ENCODE measurements around the gene IL1RAPL1. TPM values are rescaled to one million over a fixed set of nuclear protein-coding genes. Genes with fewer than 3 reads are reported as not detected.
A peak's percentile ranks its signal among the peaks of the same experiment; 100 is the strongest.

Gene IL1RAPL1
- total RNA-seq, 1 experiment from 2014 or later = 3.2 TPM

DNA sequence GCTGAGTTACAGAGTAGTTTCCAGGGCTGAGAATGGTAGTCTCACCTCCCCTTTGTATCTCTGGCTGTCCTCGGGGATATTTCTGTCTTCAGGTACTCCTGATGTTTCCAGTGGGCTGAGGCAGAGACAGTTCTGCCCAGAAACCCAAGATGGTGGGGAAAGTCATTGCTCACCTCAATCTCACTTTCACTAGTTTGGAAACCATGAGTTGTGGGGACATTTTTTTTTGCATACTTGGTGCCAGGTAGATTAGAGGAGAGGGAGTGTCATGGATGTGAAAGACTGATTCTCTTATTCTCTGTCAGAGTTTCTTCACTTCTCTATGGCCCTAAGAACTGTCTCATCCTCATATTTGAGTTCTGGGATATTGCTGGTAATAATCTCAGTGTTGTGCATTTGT lies 919.5 kb downstream of the IL1RAPL1 start:
- DNase-seq (ENCODE audit: low read depth) = no peak

DNA sequence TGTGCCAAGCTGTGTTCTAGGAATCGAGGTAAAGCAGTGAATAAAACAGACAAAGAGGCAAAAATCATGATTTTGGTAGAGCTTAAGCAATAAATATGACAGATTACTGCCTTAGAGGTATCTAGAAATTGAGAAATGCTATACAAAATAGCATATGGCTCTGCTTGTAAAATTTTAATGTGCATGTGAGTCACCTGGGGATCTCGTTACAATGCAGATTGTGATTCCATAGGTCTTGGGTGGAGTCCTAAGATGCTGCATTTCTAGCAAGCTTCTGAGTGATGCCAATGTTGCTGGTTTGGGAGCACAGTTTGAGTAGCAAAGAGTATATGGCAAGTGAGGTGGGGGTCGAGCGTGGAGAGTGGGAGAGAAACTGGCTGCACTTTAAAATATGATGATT lies 930.9 kb downstream of the IL1RAPL1 start:
- DNase-seq (ENCODE audit: low read depth) = no peak

DNA sequence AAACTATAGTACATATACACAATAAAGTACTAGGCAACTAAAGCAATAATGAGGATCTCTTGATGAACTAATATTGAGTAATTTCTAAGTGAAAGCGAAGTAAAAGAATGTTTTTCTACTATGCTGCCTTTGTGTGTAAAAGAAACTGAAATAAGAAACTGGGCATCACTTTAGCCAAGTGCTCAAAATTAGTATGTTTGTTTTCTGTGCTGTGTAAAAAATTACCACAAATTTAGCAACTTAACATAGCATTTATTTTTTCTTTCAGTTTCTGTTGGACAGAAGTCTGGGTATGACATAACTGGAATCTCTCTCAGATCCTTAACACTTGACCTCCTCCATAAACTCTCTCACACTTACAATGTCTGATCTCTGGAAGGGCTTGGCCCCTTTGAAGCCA lies 941.0 kb downstream of the IL1RAPL1 start:
- DNase-seq (ENCODE audit: low read depth) = no peak

DNA sequence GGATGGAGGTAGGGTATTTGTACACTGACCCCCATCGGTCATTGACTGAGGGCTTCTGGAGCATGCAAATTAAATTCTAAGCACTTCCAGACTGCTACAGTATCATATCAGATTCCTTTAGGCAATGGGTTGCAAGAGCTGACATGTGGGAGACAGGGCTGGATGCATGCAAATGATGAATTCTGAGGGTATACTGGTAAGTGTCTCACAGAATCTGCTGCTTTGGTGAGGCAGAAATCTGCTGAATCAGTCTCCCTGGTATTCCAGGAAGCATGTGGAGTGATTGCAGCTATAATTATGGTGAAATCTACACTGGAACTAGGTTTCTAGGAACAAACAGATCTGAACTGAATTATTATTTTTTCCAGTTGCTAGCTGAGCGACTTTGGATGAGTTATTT lies 943.3 kb downstream of the IL1RAPL1 start:
- peak; percentile 7 for DNase-seq (ENCODE audit: low read depth)

DNA sequence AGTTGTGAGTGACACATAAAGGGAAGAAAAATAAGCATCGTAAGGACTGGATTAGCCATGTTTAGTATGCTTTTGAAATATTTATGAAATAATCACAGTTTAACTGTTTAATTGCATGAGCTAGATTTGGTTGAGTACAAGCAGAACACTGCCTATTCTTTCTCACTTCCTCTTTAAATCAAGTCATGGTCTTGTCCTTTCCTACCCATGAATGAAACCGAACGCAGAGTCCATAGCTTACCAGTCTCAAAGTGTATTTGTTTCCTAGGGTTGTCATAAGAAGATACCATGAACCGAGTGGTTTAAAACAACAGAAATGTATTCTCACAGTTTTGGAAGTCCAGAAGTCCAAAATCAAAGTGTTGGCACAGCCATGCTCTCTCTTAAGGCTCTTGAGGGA lies 944.1 kb downstream of the IL1RAPL1 start:
- DNase-seq (ENCODE audit: low read depth) = no peak

DNA sequence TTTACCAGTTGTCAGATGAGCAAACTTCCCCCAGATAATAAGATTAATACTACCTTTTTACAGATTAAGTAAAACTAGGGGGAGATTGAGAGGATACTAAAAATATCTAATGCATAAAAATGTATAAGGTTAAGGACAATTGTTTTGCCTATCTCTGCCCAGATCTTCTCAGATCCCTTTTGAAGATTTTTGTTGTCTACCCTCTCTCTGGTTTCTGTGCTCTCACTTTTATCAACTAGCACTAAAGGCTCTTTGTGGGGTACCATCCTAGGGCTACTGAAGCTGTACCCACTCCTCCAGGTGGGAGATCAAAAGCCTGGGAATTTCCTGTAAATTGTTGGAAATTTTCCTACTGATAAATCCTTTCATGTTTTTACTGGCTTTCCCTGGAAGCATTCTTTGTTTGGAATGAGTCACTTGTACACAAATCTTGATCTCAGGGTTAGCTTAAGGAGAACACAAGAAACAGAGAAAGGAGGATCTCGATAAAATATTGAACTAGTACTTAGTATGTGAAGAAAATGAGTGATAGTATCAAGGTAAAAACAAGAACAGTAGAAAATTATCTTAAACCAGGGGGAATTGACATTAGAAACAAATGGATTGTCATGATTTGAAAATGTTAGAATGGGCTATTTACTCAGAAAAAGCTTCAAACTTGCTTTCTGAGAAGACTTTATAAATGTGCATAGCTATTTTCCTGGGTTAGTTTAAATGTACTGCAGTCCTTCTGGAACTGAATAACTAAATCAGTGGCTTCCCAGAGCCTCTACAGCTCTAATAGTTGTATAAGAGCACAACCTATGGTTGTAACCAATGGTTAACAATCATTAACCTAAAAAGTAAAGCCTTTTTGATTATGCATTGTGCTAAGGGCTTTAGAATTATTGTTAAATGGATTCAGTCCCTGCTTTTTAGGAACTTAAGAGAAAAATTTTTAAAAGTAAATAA lies 948.2 kb downstream of the IL1RAPL1 start:
- peak; percentile 71 for DNase-seq (ENCODE audit: low read depth)

DNA sequence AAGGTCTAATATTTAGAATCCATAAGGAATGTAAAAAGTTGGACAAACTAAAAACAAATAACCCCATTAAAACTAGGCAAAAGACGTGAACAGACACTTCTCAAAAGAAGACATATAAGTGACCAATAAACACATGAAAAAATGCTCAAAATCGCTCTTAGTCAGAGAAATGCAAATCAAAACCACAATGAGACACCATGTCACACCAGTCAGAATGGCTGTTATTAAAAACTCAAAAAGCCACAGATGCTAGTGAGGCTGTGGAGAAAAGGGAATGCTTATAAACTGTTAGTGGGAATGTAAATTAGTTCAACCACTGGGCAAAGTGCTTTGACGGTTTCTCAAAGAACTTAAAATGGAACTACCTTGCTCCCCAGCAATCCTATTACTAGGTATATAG lies 953.8 kb downstream of the IL1RAPL1 start:
- peak; percentile 82 for DNase-seq (ENCODE audit: low read depth)

DNA sequence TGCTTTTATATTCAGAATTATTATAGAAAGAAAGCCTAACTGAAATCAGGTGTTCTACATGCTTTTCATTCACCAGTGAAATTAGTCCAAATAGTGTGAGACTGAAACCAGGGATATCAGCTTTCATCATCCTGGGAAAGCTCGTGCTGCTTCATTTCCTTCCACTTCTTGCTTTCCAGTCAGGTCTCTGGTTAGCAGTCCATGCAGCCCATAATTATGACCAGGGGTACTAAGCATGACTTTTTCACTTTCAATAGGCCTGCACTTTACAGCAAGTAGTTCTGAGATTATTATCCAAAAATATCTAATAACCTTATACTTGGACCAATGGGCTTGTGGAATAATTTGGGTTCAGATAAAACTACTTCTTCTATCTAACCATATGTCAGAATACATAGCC lies 954.9 kb downstream of the IL1RAPL1 start:
- DNase-seq (ENCODE audit: low read depth) = peak; percentile 22

DNA sequence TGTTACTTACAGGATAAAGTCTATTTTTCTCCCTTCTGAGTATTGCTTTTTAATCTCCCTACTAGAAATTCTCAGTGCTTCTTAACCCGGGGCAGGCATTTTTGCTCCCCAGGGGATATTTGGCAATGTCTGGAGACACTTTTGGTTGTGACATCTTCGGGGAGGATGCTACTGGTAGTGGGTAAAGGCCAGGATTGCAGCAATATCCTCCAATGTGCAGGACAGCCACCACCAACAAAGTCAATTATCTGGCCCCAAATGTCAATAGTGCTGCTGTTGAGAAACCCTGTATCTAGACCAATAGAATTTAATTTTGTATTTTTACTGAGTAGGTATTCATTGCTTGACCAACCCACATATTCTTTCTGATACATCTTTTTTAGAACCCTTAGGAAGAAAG lies 958.6 kb downstream of the IL1RAPL1 start:
- no peak for DNase-seq (ENCODE audit: low read depth)

DNA sequence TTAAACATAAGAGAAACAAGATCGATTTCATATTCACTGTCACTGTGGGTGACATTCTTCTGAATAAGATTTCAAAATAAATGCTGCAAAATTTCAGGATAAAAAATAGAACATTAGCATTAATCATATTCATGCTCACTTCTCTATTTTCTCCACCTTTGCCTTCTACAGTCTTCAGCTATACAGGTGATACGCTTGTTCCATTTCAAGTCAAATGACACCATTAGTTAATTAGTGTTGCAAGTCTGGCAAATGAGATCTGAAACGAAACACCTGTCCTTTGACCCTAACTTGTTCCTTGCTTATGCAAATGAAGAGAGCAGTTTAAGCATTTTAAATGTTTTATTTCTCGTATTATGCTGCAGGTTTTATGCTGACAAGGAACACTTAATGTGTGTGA lies 960.6 kb downstream of the IL1RAPL1 start:
- DNase-seq (ENCODE audit: low read depth) = no peak

DNA sequence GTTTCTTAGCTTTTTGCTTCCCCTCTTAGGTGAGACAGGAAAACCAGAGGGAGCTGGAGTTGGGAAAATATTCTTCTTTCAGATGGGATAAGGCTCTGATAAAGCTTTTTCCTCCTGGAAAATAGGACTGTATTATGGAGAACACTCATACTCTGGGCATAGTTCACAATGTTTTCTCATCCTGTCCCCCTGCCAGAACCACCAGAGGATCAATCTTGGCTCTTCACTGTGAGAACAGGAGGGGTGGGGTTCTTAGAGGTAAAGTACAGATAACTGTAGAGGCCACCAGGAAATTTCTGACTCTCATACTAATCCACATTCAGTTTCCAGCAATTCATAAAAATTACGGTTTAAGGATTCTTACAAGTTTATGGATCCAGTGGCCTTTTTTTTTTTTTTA lies 966.3 kb downstream of the IL1RAPL1 start:
- DNase-seq (ENCODE audit: low read depth) = no peak

DNA sequence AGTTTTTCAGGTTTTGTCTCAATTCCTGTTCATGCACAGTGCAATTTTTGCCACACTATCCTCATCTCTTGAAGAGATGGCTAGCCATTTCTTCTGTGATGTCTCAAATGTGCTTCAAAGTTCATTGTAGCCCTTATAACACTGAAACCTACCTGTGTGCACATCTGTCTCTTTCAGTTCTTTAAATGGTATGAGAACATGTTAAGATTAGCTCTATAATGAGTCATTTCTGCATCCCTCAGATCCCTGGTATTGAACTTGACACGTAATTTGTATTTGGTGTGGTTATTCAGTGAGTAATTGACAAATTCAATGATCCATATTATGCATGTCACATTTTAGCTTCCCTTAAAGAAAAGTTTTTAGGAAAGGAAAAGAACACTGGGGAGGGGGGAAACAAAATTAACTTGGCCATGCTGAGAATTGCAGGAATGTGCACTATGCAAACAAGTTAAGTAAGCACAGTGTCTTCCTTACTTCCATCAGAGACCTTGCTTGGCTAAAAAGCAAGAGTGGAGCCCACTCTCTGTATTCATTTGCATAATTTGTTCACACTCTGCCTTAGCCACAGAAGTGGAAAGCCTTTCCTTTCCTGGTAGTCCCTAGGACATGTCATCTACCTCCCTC lies 968.3 kb downstream of the IL1RAPL1 start:
- no peak for DNase-seq (ENCODE audit: low read depth)

DNA sequence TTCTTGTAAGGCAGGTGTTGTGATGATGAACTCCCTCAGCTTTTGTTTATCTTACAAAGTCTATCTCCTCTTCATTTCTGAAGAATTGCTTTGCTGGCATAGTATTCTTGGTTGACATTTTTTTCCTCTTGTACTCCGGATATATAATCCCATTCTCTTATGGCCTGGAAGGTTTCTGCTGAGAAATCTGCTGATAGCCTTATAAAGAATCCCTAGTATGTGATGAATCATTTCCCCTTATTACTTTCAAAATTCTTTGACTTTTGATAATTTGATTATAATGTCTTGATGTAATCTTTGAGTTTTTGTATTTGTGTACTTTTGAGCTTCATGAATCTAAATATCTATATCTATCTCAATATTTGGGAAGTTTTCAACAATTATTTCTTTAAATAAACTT lies 972.8 kb downstream of the IL1RAPL1 start:
- no peak for DNase-seq (ENCODE audit: low read depth)

DNA sequence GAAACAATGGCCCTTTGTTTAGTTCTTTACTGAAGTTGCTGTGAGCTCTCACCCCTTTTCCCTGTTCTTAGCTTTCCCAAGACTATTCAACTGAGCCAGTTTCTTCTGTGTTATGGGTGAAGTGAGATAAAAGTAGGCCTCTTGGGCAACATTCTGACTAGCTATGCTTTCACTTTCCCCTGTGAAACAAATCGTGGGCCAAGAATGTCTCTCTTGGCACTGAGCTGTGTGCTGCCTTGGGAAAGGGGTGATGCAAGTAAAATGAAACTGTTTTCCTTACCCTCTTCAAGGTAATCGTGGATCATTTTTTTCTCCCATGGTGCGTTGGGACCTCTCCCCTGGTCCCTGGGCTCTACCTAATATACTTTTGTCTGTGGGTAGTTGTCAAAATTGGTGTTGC lies 974.2 kb downstream of the IL1RAPL1 start:
- peak; percentile 4 for DNase-seq (ENCODE audit: low read depth)

DNA sequence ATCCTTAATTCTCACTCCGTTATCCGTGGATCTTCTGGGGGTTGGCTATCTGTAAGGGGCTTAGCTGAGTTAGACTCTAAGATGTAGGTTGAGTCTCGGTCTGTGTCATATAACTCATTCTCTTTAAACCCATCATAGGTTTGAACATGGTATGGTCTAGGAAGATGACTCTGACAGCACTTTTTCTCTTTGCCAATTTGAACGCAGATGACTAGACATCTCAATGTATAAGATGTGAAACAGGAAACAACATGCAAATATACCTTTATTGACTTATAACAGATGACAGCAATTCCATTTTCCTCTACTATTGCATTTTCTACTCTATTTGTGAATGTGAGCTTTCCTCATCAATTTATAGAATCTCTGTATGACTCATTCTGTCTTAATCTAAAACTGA lies 993.3 kb downstream of the IL1RAPL1 start:
- no peak for DNase-seq (ENCODE audit: low read depth)

DNA sequence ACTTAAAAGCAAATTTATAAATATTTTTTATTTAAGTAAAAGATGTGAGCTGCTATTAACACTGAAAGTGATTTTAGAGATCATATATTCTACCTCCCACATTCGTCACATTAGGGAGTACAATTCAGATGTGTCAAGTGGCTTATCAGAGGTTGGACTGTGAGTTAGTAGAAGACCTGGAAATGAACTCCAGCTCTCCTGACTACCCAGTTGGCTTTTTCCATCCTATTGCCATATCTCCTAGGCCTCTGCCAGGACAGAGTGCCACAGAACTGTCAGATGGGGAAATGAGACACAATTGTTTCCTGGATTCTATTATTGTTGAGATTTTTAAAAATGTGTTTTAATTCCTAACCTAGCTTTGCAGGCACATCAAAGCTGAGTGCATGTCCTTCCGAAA lies 994.0 kb downstream of the IL1RAPL1 start:
- DNase-seq (ENCODE audit: low read depth) = no peak

DNA sequence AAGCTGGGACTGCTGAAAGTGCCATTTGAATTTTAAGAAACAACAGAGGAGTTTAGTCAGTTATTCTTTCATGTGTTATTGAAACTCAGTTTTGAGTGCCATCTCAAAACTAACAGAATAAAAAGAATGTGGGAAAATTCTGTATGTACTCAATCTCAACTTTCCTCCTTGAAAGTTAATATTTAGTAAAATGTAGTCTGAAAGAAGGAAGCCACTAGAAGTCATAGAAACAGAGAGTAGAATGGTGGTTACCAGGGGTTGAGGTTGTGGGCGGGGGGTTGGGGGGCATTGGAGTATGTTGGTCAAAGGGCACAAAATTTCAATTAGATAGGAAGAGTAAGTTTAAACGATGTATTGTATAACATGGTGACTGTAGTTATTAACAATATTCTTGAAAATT lies 999.9 kb downstream of the IL1RAPL1 start:
- DNase-seq (ENCODE audit: low read depth) = no peak

DNA sequence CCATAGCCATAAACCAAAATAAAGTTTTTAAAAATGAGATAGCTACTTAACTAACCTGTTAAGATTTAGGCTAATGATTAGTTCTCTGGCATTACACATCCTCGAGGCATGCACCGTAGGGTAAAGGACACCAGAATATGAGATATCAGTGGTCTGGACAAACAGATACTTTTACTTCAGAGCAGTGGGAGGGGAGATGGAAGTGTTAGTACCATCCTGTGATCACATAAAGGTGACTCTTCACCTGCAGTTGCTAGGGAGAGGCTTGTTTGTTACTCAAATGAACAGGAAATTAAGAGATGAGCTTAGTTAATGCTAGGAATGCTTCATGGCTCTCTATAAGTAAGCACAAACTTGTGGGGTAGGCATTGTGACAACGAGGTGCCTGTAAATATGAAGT lies 1003.7 kb downstream of the IL1RAPL1 start:
- DNase-seq (ENCODE audit: low read depth) = no peak

DNA sequence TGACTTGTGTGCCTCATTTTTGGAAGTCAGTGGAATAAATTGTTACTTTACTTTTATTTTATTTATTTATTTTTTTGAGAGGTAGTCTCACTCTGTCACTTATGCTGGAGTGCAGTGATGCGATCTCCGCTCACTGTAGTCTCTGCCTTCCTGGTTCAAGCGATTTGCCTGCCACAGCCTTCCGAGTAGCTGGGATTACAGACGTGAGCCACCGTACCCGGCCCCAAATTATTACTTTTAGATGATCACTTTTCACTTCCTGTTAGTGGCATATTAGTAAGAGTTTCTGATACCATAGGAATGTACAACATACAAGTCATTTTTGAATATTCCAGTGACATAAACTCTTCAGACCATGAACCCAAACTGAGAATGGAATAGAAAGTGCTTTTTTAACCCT lies 1017.1 kb downstream of the IL1RAPL1 start:
- no peak for DNase-seq (ENCODE audit: low read depth)

DNA sequence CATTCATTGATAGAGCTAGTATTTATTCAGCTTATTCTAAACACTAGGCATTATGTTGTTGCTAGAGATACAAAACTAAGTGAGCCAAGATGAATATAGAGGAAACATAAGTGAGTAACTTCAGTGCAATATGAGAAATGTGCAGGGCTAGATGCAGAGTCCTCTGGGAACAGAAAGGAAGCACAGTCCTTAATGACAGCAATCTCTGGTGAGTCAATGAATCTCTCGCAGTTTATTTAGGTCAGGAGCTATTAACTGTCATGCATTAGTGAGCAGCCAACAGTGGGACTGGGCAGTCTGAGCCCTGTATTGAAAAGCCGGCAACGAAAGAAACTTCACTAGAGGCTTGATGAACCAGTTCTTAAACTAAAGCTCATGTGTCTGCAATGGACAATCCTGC lies 1030.0 kb downstream of the IL1RAPL1 start:
- peak; percentile 65 for DNase-seq (ENCODE audit: low read depth)

DNA sequence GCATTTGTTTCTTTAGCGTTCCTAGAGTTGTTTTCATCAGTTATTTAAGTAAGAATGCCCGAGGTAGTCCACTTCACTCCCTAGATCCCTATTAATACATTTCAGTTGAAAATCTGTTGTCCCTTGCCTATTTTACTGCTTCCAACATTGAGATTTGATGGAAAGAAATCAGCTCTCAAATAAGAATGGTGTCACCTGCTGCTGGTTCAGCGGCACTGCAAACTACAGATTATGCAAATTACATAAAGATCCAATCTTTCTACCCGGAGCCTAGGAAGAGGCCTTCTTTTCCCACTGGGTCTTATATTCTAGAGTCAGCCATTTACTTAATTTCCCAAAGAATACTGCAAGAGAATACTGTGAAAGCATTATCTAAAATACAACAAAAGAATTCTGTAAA lies 1030.5 kb downstream of the IL1RAPL1 start:
- DNase-seq (ENCODE audit: low read depth) = peak; percentile 46

DNA sequence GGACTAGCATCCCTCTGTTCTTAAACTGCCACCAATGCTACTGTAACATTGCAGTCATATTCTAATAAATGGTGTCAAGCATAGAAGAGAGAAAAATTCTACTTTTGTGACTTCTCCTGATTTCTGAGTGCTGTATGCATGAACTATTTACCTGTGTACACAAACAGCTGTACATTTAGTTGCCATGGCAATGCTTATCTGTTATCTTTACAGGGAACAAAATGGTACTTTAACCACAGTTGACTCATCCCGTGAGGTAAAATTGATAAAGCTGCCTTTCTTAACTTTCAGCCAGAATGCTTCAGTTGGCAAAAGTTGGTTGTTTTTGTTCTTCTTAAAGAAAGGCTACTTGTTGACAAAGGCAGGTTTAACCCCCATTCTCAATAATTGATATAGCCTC lies 1040.6 kb downstream of the IL1RAPL1 start:
- DNase-seq (ENCODE audit: low read depth) = peak; percentile 60

DNA sequence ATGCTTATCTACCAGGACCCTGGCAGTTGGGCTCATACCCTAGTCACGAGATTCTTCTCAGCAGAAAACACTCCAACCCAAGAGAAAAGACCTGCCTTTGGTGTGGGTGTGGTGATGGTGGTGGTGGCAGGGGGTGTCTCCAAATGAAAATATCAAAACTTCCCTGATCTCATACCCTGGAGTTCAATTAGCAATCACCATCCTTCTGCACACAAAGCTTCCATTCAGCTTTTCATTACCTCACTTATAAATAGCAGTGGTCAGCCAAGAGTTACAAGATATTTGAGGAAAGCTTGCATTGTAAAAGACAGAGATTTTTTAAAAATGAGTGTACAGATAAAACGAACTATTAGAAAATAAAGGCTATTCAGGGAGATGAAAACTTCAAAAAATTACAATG lies 1047.3 kb downstream of the IL1RAPL1 start:
- peak; percentile 12 for DNase-seq (ENCODE audit: low read depth)

All from M059J (cell line).